Fibroblast of peridontal ligament (primary cell): ENCODE measurements around the gene JPH4.
"Not testable (repeated sequence)": the region's sequence is repeated elsewhere in the genome, so short reads cannot be mapped to it uniquely, and the experiment has no call there.

Source experiments
- DNase-seq: peaks from one replicate; pipeline ENCODE4 v3.0.0-alpha.2; 2010; ENCODE audit errors: extremely low read depth

The JPH4 gene

GRCh38 chr14:23547924-23548323 is 30.7 kb downstream of the JPH4 start:
- DNase-seq: no peak

DNA sequence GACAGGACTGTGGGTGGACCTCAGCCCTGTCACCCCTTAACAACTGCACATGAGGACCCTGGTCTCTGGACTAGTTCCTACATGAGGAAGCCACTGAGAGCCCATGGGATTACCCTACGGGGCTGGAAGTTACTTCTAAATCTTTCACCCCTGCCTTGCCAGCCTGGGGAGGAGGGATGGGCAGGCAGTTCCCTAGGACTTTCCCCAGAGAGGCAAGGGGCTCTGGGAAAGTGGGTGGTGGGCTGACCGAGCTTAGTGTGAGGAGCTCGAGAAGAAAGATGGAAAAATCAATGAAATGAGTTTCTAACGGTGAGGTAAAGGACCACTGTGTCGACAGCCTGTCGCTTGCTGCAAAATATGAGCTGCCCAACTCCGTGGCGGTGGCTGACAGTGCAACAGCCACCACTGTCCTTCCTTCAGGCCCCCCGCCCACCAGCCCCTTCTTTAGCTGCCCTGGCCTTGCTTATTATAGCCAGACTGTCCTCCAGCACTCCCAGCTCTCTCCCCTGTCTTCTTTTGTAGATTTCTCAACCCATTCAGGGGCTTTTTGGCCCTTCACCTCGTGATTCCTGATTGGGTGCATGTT is 32.0 kb downstream of the JPH4 start:
- no peak for DNase-seq

GRCh38 chr14:23545740-23546365 is 32.7 kb downstream of the JPH4 start:
- no peak for DNase-seq

DNA sequence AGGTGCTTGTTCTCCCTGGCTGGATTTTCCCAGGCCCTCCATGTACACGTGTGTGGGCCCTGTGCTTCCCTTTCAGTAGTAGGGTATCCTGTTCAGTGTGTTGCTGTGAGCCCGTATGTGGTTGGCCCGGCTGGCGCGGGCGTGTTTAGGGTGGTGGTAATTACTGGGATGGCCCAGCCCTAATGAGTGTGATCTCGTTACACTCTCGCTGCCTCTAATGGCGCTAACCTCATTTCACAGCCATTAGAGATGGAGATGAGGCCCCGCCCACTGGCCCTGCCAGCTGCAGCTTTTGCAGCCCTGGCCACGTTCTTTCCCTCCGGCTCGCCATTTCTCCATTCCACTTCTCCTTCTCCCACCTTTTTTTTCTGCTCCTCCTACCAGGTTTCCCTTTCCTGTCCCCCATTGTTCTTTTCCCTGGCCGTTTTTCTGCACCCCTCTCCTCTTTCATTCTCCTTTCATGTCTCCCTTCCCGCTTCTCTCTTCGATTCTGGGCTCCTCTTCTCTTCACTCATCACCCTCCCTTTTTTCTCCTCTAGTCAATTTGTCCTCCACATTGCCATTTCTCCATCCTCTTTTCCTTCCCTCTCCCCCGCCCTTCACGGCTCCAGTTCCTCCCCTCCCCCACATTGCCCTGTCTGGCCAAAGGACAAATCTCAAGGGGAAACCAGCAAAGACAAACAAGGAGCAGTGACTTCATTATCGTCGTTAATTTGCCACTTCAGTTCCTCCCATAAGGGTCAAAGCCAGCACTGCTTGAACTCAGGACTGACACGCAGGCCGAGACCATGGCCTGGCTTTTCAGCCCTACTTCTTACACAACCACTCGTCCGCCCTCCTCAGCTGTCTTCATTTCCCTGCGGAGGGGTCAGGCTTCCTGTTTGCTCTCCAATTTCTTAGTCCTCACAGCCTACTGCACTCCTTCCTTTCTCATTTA is 33.8 kb downstream of the JPH4 start:
- DNase-seq: peak; percentile 24

DNA sequence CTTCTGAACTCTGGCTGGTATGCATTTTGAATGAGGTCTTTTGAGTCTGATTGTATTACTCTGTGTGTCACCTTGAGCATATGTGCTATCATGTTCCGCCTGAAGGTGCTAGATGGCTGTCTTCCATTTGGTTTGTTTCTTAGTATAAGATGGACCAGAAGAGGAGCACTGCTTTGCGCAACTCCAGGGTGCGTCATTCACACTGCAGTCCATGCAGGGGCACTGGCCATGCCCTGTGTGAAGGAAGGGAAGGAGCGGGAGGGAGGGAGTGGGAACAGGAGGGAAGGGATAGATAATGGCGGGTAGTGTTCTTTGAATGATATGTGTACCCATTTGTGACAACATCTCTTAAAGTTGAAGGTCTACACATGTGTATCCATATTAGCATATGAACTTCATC is 35.2 kb downstream of the JPH4 start:
- DNase-seq: no peak

DNA sequence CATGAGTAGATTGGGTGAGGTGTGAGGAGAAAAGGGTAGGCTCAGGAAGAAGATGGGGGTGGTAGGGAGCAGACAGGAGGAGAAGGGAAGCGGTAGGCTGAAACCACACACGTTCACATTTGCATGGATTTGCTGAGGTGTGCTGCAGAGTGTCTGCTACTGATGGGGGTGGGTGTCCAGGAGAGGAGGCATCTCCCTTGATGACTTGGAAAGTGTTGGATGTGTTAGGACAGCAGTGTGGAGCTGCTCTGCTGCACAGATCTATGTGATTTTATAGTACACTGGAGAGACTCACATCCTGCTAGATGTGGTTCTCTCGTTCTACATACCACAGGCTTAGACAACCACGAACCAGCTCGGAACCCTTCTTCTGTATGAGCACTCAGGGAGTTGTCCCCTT is 36.3 kb downstream of the JPH4 start:
- no peak for DNase-seq

- DNase-seq: no peak
Measured at GRCh38 chr14:23540141-23540469, 38.5 kb downstream of the JPH4 start.

GRCh38 chr14:23539248-23540140 is 39.1 kb downstream of the JPH4 start:
- DNase-seq: peak; percentile 24

DNA sequence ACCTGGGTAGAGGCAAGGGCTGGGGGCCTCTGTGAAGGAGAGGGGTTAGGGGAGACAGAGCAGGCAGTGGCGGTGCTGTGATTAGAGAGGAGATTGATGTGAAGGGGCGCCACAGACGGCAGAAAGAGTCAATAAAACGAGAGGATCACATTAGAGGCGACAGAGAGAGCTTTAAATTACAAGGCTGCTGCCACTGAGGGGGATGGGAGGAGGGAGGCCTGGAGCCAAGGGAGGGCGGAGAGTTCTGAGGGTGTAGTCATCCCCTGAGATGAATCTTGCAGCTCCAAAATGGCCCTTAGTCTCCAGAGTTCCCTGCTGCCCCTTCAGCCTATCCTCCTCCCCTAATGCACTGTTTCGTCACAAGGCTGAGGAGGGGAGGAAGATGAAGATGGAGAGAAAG is 39.8 kb downstream of the JPH4 start:
- peak; percentile 31 for DNase-seq

- DNase-seq: no peak
Measured at GRCh38 chr14:23538050-23538718, 40.4 kb downstream of the JPH4 start.

GRCh38 chr14:23537351-23538049 is 41.1 kb downstream of the JPH4 start:
- no peak for DNase-seq

DNA sequence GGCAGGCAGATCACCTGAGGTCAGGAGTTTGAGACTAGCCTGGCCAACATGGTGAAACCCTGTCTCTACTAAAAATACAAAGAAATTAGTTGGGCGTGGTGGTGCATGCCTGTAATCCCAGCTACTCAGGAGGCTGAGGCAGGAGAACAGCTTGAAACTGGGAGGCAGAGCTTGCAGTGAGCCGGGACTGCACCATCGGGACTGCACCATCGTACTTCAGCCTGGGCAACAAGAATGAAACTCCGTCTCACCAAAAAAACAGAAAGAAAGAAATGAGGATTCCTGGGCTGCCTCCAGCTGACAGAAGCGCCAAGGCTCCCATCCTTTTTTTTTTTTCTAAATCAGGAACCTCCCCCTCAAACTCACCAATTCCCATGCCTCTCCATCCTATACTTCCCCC is 41.7 kb downstream of the JPH4 start:
- DNase-seq: not testable (repeated sequence)

- no peak for DNase-seq
Measured at GRCh38 chr14:23536494-23536893, 42.1 kb downstream of the JPH4 start.

DNA sequence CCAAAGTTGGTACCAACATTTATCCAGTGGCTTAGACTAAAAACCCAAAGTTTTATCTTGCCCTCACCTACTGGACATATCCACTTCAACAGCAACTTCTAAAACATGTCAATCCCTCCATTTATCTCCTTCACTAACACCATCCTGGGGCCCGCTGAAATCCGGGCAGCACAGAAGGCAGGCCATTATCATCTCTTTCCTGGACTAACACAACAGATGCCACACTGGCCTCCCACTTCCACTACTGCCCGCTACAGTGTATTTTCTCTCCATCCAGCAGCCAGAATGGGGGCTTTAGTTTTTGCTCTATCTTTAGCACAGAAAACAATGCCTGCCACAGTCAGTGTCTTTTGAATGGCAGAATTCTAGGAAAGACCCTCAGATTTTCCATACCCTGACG is 42.6 kb downstream of the JPH4 start:
- DNase-seq: no peak

DNA sequence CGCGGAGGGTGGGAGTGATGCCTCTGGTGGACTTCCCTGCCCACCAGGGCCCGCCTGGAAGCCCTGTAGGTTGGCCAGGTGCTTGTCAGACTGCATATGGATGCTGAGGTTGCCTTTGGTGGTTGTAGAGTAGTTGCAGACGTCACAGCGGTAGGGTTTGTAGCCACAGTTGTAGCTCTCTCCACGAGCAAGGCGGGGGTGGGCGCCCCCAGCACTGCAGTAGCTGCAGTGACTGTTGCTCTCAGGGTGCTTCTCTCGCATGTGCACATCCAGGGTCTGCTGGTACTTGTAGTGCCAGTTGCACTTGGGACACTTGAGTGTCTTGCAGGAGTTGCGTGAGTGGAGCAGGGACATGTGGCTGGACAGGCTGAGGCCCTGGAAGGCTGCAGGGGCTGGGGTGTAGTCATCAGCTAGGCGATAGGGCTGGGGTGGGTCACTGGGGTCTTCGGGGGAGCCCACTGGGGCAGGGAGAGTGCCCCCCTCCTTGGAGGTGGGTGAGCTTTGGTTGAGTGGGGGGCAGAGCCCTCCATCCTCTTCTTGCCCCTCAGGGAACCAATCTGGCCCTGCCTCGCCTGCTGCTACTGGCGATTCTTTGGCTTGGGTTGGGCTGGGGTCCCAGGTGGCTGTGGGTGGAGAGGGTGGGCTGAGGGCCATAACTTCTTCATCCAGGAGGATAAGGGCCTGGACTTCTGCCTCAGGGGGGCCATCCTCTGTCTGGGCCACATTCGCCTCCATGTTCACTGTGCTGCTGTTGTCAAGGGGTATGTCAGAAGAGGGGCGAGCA is 44.7 kb downstream of the JPH4 start:
- no peak for DNase-seq

DNA sequence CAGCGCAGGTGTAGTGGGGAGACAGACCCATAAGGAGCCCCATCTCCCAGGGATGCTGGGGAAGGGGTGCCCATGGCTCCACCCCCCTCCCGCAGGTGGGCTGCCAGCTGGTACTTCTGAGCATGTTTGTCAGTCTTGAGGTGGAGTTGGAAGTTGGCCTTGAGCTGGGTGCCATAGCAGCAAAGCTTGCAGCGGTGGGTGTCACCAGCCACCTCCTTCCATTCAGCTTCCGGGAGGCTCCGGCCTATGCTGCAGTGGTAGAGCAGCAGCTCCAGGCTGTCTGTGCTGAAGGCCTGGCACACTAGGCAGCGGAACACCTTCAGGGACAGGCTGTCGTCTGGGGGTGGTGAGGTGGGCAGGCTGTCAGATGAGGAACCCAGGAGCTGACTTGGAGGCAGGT is 45.9 kb downstream of the JPH4 start:
- DNase-seq: no peak

DNA sequence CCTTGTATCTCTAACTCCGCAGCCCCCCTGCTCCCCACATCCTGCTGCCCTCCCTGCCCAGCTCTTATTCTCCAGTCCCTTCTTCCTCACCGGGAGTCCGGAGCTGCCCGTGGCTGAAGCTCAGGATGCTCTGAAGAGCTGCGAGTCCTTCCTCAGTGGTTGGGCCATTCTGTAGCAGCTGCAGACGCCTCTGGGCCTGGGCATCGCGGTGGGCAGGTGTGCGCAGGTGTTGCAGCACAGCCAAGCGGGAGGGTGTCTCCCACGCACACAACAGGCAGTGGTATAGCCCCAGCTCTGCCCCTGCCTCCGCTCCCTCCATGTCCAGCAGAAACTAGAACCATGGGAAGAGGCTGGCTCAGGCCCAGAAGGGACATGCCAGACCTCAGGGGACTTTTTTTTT is 47.2 kb downstream of the JPH4 start:
- DNase-seq: no peak

GRCh38 chr14:23530375-23531055 is 48.1 kb downstream of the JPH4 start:
- DNase-seq: no peak

GRCh38 chr14:23529016-23529415 is 49.6 kb downstream of the JPH4 start:
- no peak for DNase-seq
